Memory B cell (primary cell): ENCODE measurements around the gene POLQ.
A peak's percentile ranks its signal among the peaks of the same experiment; 100 is the strongest.
"Not testable (repeated sequence)": the region's sequence is repeated elsewhere in the genome, so short reads cannot be mapped to it uniquely, and the experiment has no call there.

Source experiments
- ATAC-seq: fragments of 150-1000 bp; cut with Tn5 transposase; 2 replicates; pipeline ENCODE4 v1.10.0; 2021; ENCODE audit warnings: low read depth, mild to moderate bottlenecking, moderate library complexity
- DNase-seq, 2 donors: peaks; one replicate each; pipeline ENCODE4 v3.0.0; 2022; ENCODE audit warnings: low spot score in 2 of 2
- H3K27ac Mint-ChIP-seq: one replicate; pipeline ENCODE4 v1.8.0; 2022; ENCODE audit warnings: mild to moderate bottlenecking, moderate library complexity, mixed read lengths
- H3K27me3 Mint-ChIP-seq: one replicate; pipeline ENCODE4 v1.8.0; 2022; ENCODE audit warnings: mixed read lengths
- H3K36me3 Mint-ChIP-seq: one replicate; pipeline ENCODE4 v1.8.0; 2022; ENCODE audit warnings: mild to moderate bottlenecking, mixed read lengths
- H3K4me1 Mint-ChIP-seq: one replicate; pipeline ENCODE4 v1.8.0; 2022; ENCODE audit warnings: mixed read lengths
- H3K4me3 Mint-ChIP-seq: one replicate; pipeline ENCODE4 v1.8.0; 2022; ENCODE audit warnings: mild to moderate bottlenecking, moderate library complexity, mixed read lengths
- H3K9me3 Mint-ChIP-seq: one replicate; pipeline ENCODE4 v1.8.0; 2022; ENCODE audit warnings: mixed read lengths

The POLQ gene

DNA sequence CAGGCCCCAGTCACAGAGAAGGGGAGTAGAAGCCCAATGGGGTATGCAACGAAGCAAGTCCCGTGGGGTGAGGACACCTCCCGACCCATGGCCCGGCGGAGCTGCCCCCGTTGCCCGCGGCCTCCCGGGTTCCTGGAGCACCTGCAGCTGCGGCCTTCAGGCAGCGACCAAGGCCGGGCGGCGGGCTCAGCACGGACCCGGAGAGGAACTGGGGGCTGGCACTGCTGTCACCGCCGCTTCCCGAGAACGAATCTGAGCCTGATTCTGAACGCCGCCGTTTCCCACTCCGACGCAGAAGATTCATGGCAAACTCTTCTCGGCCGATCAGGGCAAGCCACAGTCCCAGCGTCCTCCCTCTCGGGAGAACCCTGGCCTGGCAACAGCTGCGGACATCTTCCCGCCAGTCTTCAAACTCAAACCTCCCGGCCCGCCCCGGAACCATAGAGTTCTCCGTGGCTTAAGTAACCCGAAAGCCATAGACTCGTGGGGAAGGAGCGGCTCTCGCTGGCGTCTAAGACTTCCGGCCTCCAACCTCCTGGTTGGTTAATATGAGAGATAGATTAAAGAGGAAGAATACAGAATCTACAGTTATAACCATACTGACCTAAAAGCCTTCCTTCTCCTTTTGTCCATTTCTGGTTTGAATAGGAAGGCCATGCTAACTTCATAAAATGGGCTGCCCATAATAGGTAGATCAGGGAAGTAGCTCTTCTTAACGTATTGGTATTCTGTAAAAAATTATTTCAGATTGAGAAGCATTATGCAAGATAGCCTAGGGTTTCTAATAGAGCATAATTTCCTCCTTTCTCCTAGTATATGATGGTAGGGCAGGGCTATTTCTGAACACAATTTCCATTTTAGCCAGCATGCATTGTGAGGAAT is at the start of gene POLQ:
Gene POLQ, minus strand, starts transcription at position 415 of the 882 bp plus-strand sequence. Its CDS starts 111 bp downstream, at position 304.
- Mint-ChIP-seq H3K9me3 (no peaks in the 10 kb centered on the region), H3K4me1 (peaks cover 17% of the 10 kb centered on the region), H3K27me3 (no peaks in the 10 kb centered on the region), H3K4me3 (peak within 1 kb of the TSS; percentile 79), H3K36me3 (no peaks in the 10 kb centered on the region), H3K27ac (peak within 1 kb of the TSS; percentile 87)
- DNase-seq (peak; percentile 79 to 82), ATAC-seq (peak; percentile 97)

DNA sequence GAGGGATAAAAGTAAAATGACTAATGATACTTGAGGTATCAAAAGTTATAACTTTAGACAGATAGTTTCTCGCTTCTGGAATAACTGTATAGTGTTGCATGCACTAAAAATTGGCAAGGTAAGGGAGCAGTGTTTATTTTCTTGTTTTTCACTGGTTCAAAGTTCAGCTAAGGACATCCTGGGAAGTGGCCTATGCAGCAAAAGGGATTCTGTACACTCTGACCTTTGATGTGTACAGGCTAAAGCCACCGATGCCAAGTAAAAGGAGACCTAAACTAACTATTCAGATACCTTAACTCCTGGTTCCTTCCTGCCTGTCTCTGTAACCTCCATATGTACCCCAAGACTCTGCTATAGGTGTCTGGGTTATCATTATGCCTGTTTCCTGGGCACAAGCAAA is 49.1 kb upstream of the POLQ start:
- H3K36me3 Mint-ChIP-seq, result no peaks in the 10 kb centered on the region
- no peak overlapping the region for H3K4me3 Mint-ChIP-seq
- no peaks in the 10 kb centered on the region for H3K9me3 Mint-ChIP-seq
- ATAC-seq, result no peak
- no peak overlapping the region for H3K27ac Mint-ChIP-seq
- DNase-seq, result no peak
- peaks cover 8% of the 10 kb centered on the region for H3K4me1 Mint-ChIP-seq
- H3K27me3 Mint-ChIP-seq, result peaks cover 2% of the 10 kb centered on the region

DNA sequence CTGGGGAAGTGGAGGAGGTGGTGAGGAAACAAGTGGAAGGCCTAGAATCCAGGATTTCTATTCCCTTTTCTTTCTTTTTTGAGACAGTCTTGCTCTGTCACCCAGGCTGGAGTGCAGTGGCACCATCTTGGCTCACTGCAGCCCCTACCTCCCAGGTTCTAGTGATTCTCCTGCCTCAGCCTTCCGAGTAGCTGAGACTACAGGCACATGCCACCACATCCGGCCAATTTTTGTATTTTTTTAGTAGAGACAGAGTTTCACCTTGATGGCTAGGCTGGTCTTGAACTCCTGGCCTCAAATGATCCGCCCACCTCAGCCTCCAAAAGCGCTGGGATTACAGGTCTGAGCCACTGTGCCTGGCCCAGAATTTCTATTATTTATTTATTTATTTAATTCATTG is 48.0 kb upstream of the POLQ start:
- H3K27me3 Mint-ChIP-seq, result not testable (repeated sequence)

DNA sequence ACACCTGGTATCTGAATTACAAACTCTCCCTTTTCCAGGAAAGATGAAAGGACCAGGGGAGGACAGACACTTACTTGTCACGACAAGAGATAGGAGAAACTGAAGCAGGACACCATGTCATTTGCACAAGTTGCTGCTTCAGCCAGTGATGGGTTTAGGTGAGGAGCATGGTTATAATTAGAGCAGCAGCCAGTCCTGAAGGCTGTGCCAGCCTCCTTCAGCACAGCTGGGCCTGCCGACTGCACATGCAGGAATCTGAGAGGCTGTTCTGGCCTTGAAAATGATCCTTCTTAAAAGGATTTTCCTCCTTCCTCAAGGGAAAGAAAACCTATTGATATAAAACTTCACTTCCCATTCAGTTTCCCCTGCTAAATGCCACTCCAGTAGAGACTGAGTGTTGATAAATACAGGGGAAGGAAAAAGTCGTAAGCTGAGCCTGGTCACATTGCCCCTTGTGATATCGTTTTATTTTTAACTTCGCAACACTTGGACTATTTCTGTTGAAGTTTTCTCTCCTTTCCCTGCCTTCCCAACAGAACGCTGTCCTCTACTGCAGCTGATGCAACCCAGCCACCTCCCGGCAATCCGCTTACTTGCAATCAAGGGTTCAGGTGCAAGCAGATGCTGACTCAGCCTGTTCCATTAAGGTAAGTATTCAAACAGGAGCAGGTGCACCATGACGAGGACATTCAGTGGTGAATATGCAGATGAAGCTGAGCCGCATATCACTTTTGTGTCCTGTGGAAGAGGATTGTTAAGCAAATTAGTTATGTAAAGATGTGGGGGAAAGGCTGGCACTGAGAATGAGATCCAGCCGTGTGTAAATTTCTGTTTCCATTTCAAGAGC is 47.3 kb upstream of the POLQ start, which contains the start of gene FBXO40:
Gene FBXO40, plus strand, starts transcription at position 524 of the 847 bp plus-strand sequence. CDS start 27,197 bp downstream, outside the sequence.
- Mint-ChIP-seq H3K27ac (no peak within 1 kb of the TSS), H3K27me3 (peaks cover 2% of the 10 kb centered on the region), H3K4me3 (peak within 1 kb of the TSS; percentile 37), H3K9me3 (no peaks in the 10 kb centered on the region), H3K4me1 (peaks cover 8% of the 10 kb centered on the region), H3K36me3 (no peaks in the 10 kb centered on the region)
- ATAC-seq (peak; percentile 57), DNase-seq (no peak)

More for the DNA sequence above, 48.0 kb upstream of the POLQ start:
- H3K4me1 Mint-ChIP-seq, H3K4me3 Mint-ChIP-seq, DNase-seq, ATAC-seq, H3K9me3 Mint-ChIP-seq, H3K27ac Mint-ChIP-seq, H3K36me3 Mint-ChIP-seq: not testable (repeated sequence)

DNA sequence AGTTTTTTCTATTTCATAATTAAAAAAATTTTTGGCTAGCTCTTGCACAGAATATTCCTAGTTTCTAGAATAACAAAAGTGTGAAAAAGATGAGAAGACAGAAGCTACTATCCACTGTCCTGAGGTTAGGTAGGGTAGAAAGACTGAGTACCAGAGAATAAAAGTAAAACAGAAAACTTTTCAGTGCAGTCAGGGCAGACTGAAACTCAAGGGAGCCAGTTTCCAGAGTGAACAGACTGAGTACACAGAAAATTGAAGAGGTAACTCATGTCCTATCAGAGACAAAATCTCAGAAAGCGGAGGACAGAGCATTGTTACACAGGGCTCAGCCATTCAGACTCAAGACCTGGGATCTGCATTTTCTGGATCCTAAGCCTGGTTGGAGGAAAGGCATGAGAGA is 38.6 kb upstream of the POLQ start:
- Mint-ChIP-seq H3K27ac (no peak overlapping the region), H3K9me3 (peaks cover 1% of the 10 kb centered on the region), H3K4me1 (peaks cover 3% of the 10 kb centered on the region), H3K4me3 (no peak overlapping the region), H3K36me3 (no peaks in the 10 kb centered on the region), H3K27me3 (peaks cover 12% of the 10 kb centered on the region)
- DNase-seq, result no peak
- ATAC-seq, result no peak

DNA sequence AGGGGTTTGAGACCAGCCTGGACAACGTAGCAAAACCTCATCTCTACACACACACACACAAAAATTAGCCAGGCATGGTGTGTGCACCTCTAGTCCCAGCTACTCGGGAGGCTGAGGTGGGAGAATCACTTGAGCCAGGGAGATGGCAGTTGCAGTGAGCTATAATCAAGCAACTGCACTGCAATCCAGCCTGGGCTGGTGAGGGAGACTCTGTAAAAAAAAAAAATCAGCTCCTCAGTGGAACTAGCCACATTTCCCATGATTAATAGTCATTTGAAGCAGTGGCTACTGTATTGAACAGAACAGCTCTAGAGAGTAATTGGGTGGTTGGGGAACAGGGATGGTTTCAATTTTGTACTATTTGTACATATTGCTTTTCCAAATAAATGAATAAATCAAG is 35.9 kb upstream of the POLQ start:
- Mint-ChIP-seq H3K27ac (no peak overlapping the region), H3K4me1 (peaks cover 3% of the 10 kb centered on the region), H3K36me3 (no peaks in the 10 kb centered on the region), H3K9me3 (peaks cover 1% of the 10 kb centered on the region), H3K27me3 (peaks cover 11% of the 10 kb centered on the region), H3K4me3 (no peak overlapping the region)
- no peak for DNase-seq
- ATAC-seq, result no peak

DNA sequence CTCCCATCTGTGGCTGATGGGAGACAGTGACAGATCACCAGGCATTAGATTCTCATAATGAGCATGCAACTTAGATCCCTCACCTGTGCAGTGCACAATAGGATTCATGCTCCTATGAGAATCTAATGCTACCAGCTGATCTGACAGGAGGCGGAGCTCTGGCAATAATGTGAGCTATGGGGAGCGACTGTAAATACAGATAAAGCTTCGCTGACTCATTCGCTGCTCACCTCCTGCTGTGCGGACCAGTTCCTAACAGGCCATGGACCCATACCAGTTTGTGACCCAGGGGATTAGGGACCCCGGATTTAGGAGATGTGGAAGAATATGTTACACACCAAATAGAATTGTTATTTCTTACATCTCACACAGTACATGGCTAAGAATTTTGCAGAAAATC is 28.7 kb upstream of the POLQ start:
- no peak for ATAC-seq
- no peaks in the 10 kb centered on the region for H3K36me3 Mint-ChIP-seq
- H3K9me3 Mint-ChIP-seq, result no peaks in the 10 kb centered on the region
- DNase-seq, result no peak
- no peak overlapping the region for H3K4me3 Mint-ChIP-seq
- no peaks in the 10 kb centered on the region for H3K4me1 Mint-ChIP-seq
- H3K27ac Mint-ChIP-seq, result no peak overlapping the region
- no peaks in the 10 kb centered on the region for H3K27me3 Mint-ChIP-seq

DNA sequence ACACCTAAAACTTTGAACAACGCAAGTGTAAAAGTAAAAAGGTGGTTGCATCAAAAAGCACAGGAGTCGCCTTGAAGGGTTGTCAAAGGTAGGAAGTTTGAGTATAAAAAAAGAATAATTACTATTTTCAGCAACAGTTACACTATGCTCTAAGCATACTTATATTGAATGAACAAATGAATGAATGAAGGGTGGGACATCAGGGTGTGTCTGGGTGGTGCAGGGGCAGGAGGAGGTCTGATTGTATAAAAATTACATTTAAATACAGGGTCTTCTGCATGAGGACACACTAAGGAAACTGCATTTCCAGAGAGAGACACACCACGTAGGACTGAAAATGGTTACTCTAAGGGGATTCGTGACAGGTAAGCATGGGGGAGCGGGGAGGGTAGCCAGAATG is 21.9 kb upstream of the POLQ start, which contains the start of gene ARGFX:
Gene ARGFX, plus strand, starts transcription at position 301 of the 400 bp plus-strand sequence. CDS start 2,765 bp downstream, outside the sequence.
- Mint-ChIP-seq H3K4me1 (no peaks in the 10 kb centered on the region), H3K9me3 (no peaks in the 10 kb centered on the region), H3K27ac (no peak within 1 kb of the TSS), H3K27me3 (peaks cover 3% of the 10 kb centered on the region), H3K4me3 (no peak within 1 kb of the TSS), H3K36me3 (no peaks in the 10 kb centered on the region)
- no peak for DNase-seq
- ATAC-seq, result no peak

DNA sequence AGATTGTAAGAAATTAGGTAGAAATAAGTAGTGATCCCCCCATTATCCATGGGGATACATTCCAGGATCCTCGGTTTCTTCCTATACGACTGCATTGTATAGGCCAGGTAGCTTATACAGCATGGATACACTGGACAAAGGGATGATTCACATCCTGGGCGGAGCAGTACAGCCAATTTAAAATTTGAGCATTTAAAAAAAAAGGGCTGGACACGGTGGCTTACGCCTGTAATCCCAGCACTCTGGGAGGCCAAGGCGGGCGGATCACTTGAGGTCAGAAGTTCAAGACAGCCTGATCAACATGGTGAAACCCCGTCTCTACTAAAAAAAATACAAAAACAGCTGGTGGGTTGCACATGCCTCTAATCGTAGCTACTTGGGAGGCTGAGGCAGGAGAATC is 21.0 kb upstream of the POLQ start:
- H3K36me3 Mint-ChIP-seq, result no peaks in the 10 kb centered on the region
- no peaks in the 10 kb centered on the region for H3K4me1 Mint-ChIP-seq
- no peak for DNase-seq
- no peaks in the 10 kb centered on the region for H3K9me3 Mint-ChIP-seq
- no peak for ATAC-seq
- H3K27me3 Mint-ChIP-seq, result peaks cover 3% of the 10 kb centered on the region
- no peak overlapping the region for H3K27ac Mint-ChIP-seq
- H3K4me3 Mint-ChIP-seq, result no peak overlapping the region

DNA sequence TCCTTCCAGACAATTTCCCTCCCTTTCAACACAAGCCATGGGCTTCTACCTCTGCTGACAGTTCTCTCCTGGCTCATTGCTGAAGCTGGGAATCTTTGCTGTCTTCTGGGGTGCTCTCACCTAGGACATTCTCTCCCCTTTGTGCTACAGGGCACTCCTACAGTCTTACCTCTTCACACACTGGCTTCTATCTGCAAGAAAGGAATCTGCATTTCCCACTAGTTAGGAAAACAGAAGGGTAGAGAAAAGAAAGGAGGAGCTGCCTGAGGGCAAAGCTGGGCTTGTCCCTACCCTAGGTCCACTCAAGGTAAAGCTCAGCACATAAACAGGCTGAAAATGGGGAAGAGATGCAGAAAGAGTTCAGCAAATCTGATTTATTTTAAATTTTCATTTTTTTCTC is 16.4 kb upstream of the POLQ start:
- Mint-ChIP-seq H3K27me3 (peaks cover 9% of the 10 kb centered on the region), H3K27ac (no peak overlapping the region), H3K36me3 (peaks cover 2% of the 10 kb centered on the region), H3K4me3 (no peak overlapping the region), H3K4me1 (no peaks in the 10 kb centered on the region), H3K9me3 (no peaks in the 10 kb centered on the region)
- DNase-seq (no peak), ATAC-seq (no peak)

DNA sequence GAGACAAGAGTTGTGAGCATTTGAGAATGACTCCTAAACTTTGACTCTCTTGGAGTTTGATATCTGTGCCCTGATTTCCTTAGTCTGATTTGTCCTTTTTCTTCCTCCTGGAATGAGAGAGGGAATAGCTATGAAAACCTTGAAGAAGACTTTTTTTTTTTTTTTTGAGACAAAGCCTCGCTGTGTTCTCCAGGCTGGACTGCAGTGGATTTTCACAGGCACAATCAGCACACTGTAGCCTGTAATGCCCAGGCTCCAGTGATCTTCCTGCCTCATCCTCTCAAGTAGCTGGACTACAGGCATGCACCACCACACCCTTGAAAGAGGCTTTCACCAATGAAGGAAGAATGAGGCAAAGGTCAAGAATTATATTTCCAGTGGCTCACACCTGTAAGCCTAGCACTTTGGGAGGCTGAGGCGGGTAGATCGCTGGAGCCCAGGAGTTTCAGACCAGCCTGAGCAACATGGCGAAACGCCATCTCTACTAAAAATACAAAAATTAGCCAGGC is 11.7 kb upstream of the POLQ start:
- ATAC-seq, result no peak
- Mint-ChIP-seq H3K27ac (no peak overlapping the region), H3K9me3 (peaks cover 2% of the 10 kb centered on the region), H3K4me3 (no peak overlapping the region), H3K4me1 (peaks cover 2% of the 10 kb centered on the region), H3K36me3 (peaks cover 2% of the 10 kb centered on the region), H3K27me3 (peaks cover 7% of the 10 kb centered on the region)
- no peak for DNase-seq

DNA sequence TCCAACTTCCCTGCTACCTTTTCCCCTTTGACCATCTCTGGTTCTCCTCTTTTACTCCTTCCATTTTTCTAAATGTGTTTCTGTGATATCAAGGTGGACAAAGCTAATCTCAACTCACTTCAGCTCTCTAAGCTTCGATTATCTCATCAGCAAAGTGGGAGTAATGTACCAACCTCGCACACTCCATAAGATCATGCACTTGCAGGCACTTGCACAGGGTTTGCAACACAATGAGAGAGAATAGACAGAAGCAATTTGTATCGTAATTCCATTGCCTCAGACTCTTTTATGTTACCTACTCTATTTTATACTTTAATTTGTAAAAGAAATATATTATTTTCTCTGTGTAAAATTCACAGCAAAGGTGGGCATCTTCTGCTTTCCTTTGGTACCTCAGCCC is 7.0 kb upstream of the POLQ start:
- Mint-ChIP-seq H3K27me3 (peaks cover 1% of the 10 kb centered on the region), H3K4me1 (peaks cover 10% of the 10 kb centered on the region), H3K4me3 (no peak overlapping the region), H3K9me3 (peaks cover 2% of the 10 kb centered on the region), H3K36me3 (no peaks in the 10 kb centered on the region), H3K27ac (peak overlapping the region; percentile 35)
- no peak for ATAC-seq
- no peak for DNase-seq

DNA sequence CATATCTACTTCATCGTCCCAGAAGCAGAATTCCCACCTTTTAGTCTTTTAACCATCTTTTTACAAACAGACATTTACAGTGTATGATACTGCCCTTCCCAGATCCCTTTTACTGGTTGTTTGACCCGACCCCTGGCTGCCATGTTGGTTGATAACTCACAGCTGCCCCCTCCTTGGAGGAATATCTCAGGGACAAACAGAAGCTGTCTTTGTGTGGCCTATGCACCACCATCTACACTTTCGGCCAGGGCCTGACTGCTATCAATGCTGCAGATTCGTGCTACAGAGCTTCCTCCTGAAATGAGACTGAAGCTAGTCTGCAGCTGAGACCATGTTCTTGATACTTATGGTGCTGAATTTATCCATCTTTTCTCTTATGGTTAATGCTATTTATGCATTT is 6.6 kb upstream of the POLQ start:
- H3K27ac Mint-ChIP-seq, result no peak overlapping the region
- peaks cover 1% of the 10 kb centered on the region for H3K27me3 Mint-ChIP-seq
- H3K4me3 Mint-ChIP-seq, result no peak overlapping the region
- no peaks in the 10 kb centered on the region for H3K36me3 Mint-ChIP-seq
- peaks cover 10% of the 10 kb centered on the region for H3K4me1 Mint-ChIP-seq
- peaks cover 2% of the 10 kb centered on the region for H3K9me3 Mint-ChIP-seq
- ATAC-seq, result no peak
- DNase-seq, result no peak

DNA sequence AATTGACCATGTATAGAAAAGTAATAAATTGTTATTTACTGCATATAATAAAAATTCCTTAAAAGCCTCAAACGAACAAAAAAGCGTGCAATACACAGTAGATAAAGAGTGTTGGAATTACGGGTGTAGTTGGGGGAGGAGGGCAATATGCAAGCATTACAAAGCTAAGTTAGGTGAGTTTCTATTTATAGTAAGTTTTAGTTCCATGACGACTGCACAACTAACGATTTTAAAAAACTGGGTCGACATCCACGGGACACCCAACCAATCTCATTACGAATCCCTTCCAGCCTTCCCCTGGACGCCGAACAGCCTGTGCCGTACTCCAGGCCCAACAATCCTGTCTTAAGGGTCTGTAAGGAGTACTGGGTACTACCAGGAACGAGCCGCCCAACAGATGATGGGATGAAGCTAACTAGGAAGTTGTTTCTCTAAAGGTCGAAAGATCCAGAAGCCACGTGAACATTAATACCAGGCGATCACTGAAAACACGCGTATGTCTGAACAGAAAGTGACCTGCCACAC is 677 bp downstream of the POLQ start:
- H3K36me3 Mint-ChIP-seq, result no peaks in the 10 kb centered on the region
- DNase-seq (no peak), ATAC-seq (no peak)
- H3K27me3 Mint-ChIP-seq, result no peaks in the 10 kb centered on the region
- H3K4me3 Mint-ChIP-seq, result peak overlapping the region; percentile 77
- no peak overlapping the region for H3K27ac Mint-ChIP-seq
- no peaks in the 10 kb centered on the region for H3K9me3 Mint-ChIP-seq
- peaks cover 17% of the 10 kb centered on the region for H3K4me1 Mint-ChIP-seq
